ENCODE results near the gene BPHL. TPM values are rescaled to one million over a fixed set of nuclear protein-coding genes. Genes with fewer than 3 reads are reported as not detected.
"Not testable (repeated sequence)": the region's sequence is repeated elsewhere in the genome, so short reads cannot be mapped to it uniquely, and the experiment has no call there.

BPHL gene
- total RNA-seq, 2 donors from 2014 or later, result 25.5 to 27.6 TPM

- ATAC-seq, result not testable (repeated sequence)
These were observed 53.0 kb downstream of the BPHL start for GRCh38 chr6:3171313-3172175.

GRCh38 chr6:3172789-3173188 lies 54.3 kb downstream of the BPHL start:
- DNase-seq; intact Hi-C loops (cut with DNase I, micrococcal nuclease); ATAC-seq: not testable (repeated sequence)

More at GRCh38 chr6:3171313-3172175, 53.0 kb downstream of the BPHL start:
- DNase-seq; intact Hi-C loops (cut with DNase I, micrococcal nuclease): not testable (repeated sequence)

- DNase-seq; ATAC-seq; intact Hi-C loops (cut with DNase I, micrococcal nuclease): not testable (repeated sequence)
These were observed 55.2 kb downstream of the BPHL start for GRCh38 chr6:3173636-3174089.

DNA sequence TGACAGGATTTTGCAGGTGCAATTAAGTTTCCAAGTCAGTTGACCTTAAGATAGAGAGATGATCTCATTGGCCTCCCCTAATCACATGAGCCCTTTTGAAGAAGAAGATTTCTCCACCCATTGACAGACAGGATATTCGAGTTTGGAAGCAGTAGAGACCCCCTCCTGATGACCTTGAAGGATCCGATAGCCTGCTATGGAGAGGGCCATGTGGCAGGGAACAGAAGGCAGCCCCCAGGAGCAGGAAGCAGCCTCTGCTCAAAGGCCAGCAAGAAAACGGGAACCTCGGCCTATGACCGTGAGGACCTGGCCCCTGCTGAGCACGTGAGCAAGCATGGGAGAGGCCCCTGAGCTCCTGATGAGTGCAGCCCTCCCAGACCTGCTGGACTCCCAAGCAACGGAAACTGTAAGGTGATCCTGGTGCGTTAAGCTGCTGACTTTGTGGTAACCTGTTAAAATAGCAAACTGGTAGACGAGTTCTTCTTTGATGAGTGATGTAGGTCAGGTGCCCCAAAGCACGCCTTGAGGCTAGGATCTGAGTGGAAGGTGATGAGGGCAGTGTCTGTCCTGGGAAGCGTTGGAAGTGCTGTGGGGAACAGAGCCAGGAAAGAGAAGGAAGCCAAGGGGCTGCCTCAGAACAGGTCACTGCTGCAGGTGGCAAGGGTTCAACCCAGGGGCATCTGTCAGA lies 57.3 kb downstream of the BPHL start:
- intact Hi-C loops (cut with DNase I, micrococcal nuclease), result no loop called here
- no peak for ATAC-seq

GRCh38 chr6:3176562-3177355 lies 58.2 kb downstream of the BPHL start:
- intact Hi-C loops (cut with DNase I, micrococcal nuclease), result no loop called here
- ATAC-seq (no peak), DNase-seq (no peak)

More for the DNA sequence above, 57.3 kb downstream of the BPHL start:
- DNase-seq, result no peak

DNA sequence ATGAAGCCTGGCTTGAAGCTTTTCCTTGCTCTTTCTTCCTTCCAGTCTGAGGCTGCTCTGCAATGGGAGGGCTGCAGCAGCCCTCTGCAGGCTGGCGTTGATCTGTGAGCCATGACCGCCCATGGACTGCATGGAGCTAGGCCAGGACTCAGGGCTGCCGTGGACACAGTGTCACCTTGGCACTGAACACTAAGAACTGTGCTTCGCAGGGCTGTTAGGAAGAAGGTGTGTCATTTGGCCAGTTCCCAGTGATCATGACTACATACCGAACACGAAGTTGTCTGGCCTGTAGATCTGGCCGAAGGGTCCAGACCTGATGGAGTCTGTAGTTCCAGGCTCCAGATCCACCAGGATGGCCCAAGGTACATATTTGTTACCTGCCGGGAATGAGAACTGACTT lies 60.2 kb downstream of the BPHL start:
- intact Hi-C loops (cut with DNase I, micrococcal nuclease); DNase-seq: not testable (repeated sequence)
- peak; percentile 75 for ATAC-seq

DNA sequence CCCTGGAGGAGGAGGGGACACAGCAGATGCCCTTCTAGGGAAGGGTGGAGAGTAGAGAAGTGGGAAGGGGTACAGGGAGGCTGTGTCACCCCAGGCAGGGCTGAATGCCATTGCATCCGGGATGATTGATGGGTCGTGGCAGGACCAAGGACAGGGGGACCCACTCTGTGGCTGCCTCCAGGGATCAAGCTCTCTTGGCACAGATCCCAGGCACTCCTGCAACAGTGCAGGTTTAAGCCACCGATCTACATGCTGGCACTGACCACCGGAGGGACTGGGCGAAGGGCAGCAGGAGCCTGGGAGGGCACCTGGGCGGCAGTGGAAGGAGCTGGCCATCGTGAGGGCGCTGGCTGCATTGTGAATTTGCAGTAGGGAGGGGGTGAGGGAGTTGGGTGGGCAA lies 61.4 kb downstream of the BPHL start:
- ATAC-seq, result peak; percentile 37
- intact Hi-C loops (cut with DNase I, micrococcal nuclease); DNase-seq: not testable (repeated sequence)

- DNase-seq, result no peak
- ATAC-seq, result no peak
- intact Hi-C loops (cut with DNase I, micrococcal nuclease), result no loop called here
These were observed 62.6 kb downstream of the BPHL start for GRCh38 chr6:3181105-3181504.

GRCh38 chr6:3183066-3183465 lies 64.6 kb downstream of the BPHL start:
- intact Hi-C loops (cut with DNase I, micrococcal nuclease), result no loop called here
- no peak for DNase-seq
- ATAC-seq, result no peak

GRCh38 chr6:3186974-3187382 lies 68.5 kb downstream of the BPHL start:
- ATAC-seq (no peak), DNase-seq (no peak)
- intact Hi-C loops (cut with DNase I, micrococcal nuclease), result no loop called here

GRCh38 chr6:3188262-3188661 lies 69.8 kb downstream of the BPHL start:
- DNase-seq (no peak), ATAC-seq (no peak)
- intact Hi-C loops (cut with DNase I, micrococcal nuclease), result no loop called here

GRCh38 chr6:3189192-3189591 lies 70.7 kb downstream of the BPHL start:
- DNase-seq; intact Hi-C loops (cut with DNase I, micrococcal nuclease); ATAC-seq: not testable (repeated sequence)

DNA sequence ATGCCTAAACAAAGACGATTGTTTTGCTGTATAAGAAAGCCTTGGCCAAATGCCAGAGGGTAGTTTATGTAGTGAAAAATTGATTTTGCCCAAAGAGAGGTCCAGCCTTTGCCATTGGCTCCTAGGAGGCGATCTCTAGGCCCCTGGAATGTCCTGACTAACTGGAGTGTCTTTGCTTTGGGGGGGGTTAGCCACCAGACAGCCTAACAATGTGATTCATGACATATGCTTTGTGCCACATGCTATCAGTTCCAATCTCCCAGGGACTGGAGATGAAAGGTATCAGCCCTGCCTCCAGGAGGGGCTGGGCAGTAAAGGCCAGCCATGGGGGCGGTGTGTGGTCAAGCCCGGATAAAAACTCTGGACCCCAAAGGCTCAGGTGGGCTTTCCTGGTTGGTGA lies 71.5 kb downstream of the BPHL start:
- ATAC-seq, result no peak
- no peak for DNase-seq
- intact Hi-C loops (cut with DNase I, micrococcal nuclease), result no loop called here

GRCh38 chr6:3190779-3191178 lies 72.3 kb downstream of the BPHL start:
- intact Hi-C loops (cut with DNase I, micrococcal nuclease), result no loop called here
- ATAC-seq, result no peak
- no peak for DNase-seq

GRCh38 chr6:3193102-3193849 lies 74.8 kb downstream of the BPHL start:
- intact Hi-C loops (cut with DNase I, micrococcal nuclease), result no loop called here

GRCh38 chr6:3194535-3195419 lies 76.3 kb downstream of the BPHL start:
- intact Hi-C loops (cut with DNase I, micrococcal nuclease), result no loop called here

More at GRCh38 chr6:3193102-3193849, 74.8 kb downstream of the BPHL start:
- DNase-seq (no peak), ATAC-seq (no peak)

GRCh38 chr6:3195420-3195694 lies 76.8 kb downstream of the BPHL start:
- no peak for ATAC-seq
- intact Hi-C loops (cut with DNase I, micrococcal nuclease), result no loop called here
- DNase-seq, result no peak

More at GRCh38 chr6:3194535-3195419, 76.3 kb downstream of the BPHL start:
- ATAC-seq (no peak), DNase-seq (no peak)
